ENCODE data around the gene LCP2.
A peak's percentile ranks its signal among the peaks of the same experiment; 100 is the strongest.

The LCP2 gene

DNA sequence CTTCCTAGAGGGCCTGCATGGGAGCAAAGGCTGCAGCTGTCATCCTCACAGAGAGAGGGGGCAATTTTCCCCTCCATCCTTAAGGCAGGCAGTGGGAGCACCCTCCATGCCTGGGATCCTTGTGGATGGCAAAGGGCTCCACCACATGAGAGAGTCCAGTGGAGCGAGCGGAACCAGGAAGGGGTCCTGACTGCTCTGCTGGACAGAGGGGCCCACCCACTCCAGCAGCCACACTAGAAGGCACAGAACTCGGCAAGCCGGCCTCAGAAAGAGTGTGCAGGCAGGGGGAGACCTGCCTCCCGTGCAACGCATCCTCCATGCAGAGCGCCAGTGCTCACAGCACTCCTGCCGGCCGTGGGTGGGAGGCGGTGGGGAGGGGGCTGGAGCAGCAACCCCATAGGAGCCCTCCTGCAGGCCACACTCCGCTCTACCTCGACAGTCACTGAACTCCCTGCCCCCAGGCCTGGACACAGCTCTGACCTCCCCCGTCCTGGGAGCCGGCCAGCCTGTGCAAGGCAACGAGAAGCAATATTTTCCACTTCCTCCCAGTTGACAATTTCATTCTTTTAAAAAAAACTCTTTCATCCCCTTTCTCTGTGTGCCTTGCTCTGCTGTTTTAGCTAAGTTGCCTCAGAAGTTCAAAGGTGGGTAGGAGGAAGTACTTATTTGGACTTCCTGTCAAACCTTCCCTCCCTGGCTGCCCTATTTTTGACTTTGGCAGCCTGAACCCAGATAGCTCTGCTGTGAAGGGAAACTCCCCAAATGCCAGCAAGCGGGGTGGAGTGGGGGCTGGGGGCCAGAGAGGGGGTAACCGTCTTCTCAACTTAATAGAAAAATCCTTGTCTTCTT, 5.3 kb upstream of the LCP2 start:
- TF ChIP-seq MYC (IDR thresholded peaks at IDR 0.05; ENCODE audit: low read depth, low read length) (peak; percentile 33; the same call in 1 of the 2 replicates), POLR2A (IDR thresholded peaks at IDR 0.05; ENCODE audit: extremely low read depth, insufficient read length) (no peak)
- TF ChIP-seq, protein P1, sequence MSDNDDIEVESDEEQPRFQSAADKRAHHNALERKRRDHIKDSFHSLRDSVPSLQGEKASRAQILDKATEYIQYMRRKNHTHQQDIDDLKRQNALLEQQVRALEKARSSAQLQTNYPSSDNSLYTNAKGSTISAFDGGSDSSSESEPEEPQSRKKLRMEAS (IDR thresholded peaks at IDR 0.05; ENCODE audit: low read depth, low read length) = peak; percentile 35; the same call in 1 of the 2 replicates
- no peak overlapping the region for H3K4me3 ChIP-seq (ENCODE audit: low read depth, low read length)
- peak; percentile 87 for DNase-seq (ENCODE audit: low read depth)

DNA sequence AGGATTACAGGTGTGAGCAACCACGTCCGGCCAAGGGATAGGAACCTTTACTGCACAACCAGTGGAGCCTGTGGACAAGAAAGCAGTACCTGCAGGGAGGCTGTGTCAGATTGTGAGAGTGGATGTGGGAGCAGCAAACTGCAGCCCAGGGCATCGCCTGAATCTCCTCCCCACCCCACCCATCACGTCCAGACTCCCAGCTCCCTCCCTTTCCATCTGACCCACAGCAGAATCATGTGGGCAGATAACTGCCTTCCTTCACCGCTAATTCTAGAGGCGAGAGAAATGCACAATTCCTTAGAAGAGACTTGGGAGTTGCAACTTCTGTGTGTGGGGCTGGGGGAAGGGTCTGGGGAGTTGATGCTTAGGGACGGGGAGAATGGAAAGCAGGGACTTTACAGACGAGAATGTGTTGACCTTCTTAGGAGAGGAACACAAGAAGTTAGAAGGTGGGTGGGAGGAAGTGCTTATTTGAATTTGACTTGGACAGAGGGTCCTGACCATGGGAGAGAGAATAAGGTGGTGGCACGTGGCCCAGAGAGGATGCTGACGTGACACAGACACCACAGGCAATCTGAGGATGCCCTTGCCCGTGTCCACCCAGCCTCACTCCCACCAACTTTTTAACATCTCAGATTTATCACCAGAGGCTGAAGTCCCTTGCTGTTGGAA, 4.5 kb upstream of the LCP2 start:
- no peak overlapping the region for H3K4me3 ChIP-seq (ENCODE audit: low read depth, low read length)
- TF ChIP-seq POLR2A (IDR thresholded peaks at IDR 0.05; ENCODE audit: extremely low read depth, insufficient read length) (no peak), MYC (IDR thresholded peaks at IDR 0.05; ENCODE audit: low read depth, low read length) (no peak)
- TF ChIP-seq, protein P1 (IDR thresholded peaks at IDR 0.05; ENCODE audit: low read depth, low read length) = no peak
- TF ChIP-seq, protein P2, sequence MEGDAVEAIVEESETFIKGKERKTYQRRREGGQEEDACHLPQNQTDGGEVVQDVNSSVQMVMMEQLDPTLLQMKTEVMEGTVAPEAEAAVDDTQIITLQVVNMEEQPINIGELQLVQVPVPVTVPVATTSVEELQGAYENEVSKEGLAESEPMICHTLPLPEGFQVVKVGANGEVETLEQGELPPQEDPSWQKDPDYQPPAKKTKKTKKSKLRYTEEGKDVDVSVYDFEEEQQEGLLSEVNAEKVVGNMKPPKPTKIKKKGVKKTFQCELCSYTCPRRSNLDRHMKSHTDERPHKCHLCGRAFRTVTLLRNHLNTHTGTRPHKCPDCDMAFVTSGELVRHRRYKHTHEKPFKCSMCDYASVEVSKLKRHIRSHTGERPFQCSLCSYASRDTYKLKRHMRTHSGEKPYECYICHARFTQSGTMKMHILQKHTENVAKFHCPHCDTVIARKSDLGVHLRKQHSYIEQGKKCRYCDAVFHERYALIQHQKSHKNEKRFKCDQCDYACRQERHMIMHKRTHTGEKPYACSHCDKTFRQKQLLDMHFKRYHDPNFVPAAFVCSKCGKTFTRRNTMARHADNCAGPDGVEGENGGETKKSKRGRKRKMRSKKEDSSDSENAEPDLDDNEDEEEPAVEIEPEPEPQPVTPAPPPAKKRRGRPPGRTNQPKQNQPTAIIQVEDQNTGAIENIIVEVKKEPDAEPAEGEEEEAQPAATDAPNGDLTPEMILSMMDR (IDR thresholded peaks at IDR 0.05; ENCODE audit: low read depth, low read length) = no peak
- DNase-seq (ENCODE audit: low read depth) = no peak

DNA sequence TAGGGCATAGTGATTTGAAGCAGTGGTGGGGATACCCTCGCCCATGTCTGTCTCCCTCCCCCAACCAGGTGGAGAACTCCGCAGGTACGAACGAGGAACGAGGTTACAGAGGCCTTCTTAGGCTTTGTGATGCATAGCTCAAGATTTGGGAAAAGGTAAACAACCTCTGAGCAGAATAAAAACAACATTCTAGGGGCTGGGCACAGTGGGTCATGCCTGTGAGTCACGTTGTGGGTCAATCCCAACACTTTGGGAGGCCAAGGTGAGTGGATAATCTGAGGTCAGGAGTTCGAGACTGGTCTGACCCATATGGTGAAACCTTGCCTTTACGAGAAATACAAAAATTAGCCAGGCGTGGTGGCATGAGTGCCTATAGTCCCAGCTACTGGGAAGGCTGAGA, 3.6 kb upstream of the LCP2 start:
- TF ChIP-seq POLR2A (IDR thresholded peaks at IDR 0.05; ENCODE audit: extremely low read depth, insufficient read length) (no peak), MYC (IDR thresholded peaks at IDR 0.05; ENCODE audit: low read depth, low read length) (no peak)
- TF ChIP-seq, protein P2 (IDR thresholded peaks at IDR 0.05; ENCODE audit: low read depth, low read length) = no peak
- TF ChIP-seq, protein P1 (IDR thresholded peaks at IDR 0.05; ENCODE audit: low read depth, low read length) = no peak
- no peak overlapping the region for H3K4me3 ChIP-seq (ENCODE audit: low read depth, low read length)
- DNase-seq (ENCODE audit: low read depth) = no peak

DNA sequence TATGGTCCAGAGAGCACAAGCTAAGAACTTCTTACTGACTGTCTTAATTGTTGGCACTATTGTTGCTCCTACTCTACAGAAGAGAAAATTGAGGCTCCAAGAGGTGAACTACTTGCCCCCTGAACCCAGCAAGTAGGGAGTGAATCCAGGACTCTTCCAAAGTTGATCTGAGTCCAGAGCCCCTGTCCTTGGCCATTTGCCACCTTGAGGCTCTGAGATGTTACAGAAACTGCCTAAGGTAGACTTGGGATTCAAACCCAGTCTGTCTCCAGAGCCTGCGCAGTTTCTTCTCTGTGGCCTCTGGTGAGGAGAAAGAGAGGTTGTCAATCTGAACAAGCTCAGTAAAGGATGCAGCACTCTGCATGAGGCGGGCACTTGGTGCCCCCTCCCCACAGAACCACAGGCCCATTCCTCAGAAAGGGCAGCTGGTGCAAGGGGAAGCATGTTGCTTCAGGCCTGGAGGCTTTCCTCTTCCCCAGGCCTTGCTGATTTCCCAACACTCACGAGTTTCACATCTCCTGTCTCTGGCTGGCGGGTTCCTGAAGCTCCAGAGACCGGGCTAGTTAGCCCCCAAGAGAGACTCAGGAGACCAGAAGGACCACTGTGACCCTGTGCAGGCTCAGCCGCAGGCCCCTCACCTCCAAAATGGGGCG, 2.9 kb upstream of the LCP2 start:
- no peak overlapping the region for H3K4me3 ChIP-seq (ENCODE audit: low read depth, low read length)
- TF ChIP-seq MYC (IDR thresholded peaks at IDR 0.05; ENCODE audit: low read depth, low read length) (no peak), POLR2A (IDR thresholded peaks at IDR 0.05; ENCODE audit: extremely low read depth, insufficient read length) (no peak)
- TF ChIP-seq, protein P1 (IDR thresholded peaks at IDR 0.05; ENCODE audit: low read depth, low read length) = no peak
- TF ChIP-seq, protein P2 (IDR thresholded peaks at IDR 0.05; ENCODE audit: low read depth, low read length) = no peak
- peak; percentile 78 for DNase-seq (ENCODE audit: low read depth)

DNA sequence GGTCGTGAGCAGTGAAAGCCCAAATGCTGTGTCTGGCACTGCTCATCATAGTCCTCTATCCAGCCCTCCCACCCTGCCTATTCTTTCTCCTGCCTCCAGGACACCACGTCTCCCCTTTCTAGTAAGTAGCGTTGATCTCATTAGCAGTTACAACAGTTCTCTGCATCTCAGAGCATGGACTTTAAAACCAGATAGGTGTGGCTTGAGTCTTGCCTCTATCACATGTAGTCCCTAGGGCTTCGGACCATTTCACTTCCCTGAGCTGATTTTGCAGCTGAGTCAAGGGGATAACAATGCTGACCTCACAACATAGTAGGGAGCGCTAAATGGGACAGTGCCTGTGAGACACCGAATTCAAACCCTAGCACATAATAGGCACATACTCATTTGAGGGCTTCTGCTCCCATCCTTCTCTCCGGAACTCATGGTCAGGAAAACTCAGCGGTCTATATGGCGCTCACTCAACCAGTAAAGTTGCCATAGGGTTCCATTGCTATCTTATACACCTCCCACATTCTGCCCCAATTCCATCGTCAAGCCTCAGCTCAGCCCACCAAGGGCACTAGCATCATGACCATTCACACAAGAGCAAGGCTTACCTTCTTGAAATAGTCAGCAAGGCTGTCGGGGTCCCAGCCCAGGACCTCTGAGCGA, 515 bp downstream of the LCP2 start:
- DNase-seq (ENCODE audit: low read depth) = peak; percentile 84
- peak overlapping the region; percentile 93 for H3K4me3 ChIP-seq (ENCODE audit: low read depth, low read length)
- TF ChIP-seq MYC (IDR thresholded peaks at IDR 0.05; ENCODE audit: low read depth, low read length) (no peak), POLR2A (IDR thresholded peaks at IDR 0.05; ENCODE audit: extremely low read depth, insufficient read length) (no peak)
- TF ChIP-seq, protein P2 (IDR thresholded peaks at IDR 0.05; ENCODE audit: low read depth, low read length) = no peak
- TF ChIP-seq, protein P1 (IDR thresholded peaks at IDR 0.05; ENCODE audit: low read depth, low read length) = peak; percentile 62

Measured in NB4 (cell line).